ENCODE data around the gene TOR1AIP2.
"Not testable (repeated sequence)": the region's sequence is repeated elsewhere in the genome, so short reads cannot be mapped to it uniquely, and the experiment has no call there.

TOR1AIP2 gene

DNA sequence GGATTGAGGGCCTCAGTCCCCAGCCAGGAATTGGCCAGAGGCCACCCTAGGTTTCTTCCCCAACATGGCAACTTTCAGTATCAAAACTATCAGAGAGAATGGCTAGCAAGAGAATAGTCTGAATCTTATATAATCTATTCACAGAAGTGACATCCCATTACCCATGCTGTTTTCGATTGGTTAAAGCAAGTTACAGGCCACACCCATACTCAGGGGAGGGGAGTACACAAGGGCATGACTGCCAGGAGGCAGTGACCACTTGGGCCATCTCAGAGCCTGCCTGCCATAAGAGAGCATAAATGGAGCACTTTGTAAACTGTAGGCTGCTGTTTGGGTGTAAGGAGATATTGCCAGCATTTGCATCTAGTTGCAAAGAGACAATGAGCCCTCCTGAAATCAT, 69.1 kb downstream of the TOR1AIP2 start:
- no peak for DNase-seq

DNA sequence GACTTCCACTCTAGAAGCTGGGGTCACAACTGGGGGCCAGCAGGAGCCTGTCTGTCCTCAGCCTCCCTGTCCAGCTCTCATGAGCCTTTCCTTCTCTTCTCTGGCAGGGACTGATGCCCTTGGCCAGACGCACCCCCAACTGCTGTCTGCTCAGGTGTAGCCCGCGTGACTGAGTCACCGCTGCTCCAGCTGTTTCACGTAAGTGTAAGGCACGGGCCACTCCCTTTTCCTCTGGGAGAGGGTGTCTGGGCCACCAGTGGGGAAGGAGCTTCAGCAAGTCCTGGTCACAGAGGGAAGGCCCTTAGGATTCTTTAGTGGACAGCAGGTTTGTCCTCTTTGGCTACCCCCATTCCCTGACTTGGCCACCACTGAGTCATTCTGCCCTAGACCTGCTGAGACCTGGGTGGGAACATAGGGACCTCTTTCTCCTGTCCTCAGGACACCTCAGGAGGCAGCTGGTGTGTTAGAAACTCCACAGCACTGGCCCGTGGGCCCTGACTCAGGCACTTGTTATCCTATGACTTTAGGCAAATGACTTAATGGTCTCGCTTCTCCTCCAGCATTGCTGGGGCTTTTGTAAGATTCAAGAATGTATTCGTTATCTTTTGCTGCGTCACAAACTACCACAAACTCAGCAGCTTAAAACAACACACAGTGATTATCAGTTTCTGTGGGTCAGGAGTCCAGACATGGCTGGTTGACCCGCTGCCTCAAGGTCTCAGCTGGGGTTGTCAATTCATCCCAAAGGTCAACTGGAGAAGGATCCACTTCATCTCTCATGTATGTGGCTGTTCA, 69.7 kb downstream of the TOR1AIP2 start:
- DNase-seq, result no peak

DNA sequence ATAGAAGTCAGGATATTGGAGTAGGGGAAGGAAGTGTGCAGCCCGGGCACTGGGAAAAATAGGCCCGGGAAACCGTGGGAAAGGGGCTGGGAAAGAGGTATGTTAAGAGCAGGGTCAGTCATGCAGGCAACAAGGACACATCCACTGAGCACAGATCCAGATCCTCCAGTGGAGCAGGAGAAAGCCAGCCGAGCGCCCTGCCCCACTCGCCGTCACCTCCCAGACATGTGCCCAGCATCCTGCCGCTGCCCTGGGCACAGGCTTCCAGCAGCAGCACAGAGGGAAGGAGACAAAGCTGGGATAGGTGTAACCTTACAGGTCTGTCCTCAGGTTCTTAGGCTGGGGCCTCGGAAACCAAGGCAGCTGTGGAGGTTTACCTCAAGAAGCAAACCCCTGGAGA, 70.3 kb downstream of the TOR1AIP2 start:
- DNase-seq, result no peak

DNA sequence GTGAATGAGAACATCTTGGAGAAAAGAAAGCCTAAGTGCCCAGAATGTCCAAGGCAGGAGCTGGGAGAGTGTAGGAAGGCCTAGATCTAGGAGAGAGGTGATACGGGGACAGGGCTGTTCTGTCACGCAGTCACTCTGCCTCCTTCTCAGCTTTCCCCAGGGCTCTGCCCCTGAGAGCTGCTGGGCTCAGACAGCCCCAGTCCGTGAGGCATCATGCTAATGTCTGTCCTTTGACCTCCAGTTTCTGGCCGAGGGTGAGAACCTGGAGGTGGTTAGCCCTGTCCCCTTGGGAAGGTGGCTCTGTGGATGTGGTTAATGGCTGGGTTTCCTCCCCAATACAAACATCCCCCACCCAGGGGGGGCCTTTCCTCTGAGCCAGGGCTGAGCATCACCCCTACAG, 71.3 kb downstream of the TOR1AIP2 start:
- no peak for DNase-seq

DNA sequence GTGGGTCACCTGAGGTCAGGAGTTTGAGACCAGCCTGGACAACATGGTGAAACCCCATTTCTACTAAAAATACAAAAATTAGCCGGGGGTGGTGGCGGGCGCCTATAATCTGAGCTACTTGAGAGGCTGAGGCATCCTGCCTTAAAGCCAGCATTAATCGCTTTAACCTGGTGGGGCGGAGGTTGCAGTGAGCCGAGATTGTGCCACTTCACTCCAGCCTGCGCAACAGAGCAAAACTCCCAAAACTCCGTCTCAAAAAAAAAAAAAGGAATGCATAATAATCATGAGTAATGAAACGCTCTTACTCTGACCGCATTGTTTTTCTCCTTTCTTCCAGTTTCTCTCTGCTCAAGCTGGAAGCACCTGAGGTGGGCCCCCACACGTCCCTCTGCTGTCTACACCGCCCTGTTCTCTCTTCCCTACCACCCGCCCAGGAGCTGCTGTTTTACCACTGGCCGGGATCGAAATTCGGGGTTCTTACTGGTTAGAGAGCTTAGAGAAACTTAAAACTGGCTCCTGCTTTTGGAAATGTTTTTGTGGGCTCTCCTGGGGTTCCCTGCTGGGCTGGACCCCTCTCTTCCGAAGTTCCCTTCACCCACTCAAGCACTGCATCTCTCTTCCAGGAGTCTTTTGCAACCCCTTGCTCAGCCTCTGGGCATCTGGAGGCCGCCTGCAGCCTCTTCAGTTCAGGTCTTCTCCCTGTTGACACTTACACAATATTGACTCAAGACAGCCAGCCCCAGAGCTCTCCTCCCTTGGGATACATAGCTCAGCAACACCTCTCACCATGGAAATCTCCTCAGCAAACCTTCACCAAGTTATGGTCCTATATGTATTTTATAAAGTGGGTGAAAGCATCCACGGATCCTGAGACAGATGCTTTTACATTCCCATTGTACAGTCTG, 72.1 kb downstream of the TOR1AIP2 start:
- DNase-seq, result no peak

DNA sequence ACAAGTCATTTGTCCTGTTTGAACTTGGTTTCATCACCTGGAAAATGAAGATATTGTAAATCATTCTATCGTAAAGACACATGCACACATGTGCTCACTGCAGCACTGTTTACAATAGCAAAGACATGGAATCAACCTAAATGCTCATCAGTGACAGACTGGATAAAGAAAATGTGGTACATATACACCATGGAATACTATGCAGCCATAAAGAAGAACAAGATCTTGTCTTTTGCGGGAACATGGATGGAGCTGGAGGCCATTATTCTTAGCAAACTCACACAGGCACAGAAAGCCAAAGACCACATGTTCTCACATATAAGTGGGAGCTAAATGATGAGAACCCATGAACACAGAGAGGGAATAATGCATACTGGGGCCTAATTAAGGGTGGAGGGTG, 73.2 kb downstream of the TOR1AIP2 start:
- not testable (repeated sequence) for DNase-seq

DNA sequence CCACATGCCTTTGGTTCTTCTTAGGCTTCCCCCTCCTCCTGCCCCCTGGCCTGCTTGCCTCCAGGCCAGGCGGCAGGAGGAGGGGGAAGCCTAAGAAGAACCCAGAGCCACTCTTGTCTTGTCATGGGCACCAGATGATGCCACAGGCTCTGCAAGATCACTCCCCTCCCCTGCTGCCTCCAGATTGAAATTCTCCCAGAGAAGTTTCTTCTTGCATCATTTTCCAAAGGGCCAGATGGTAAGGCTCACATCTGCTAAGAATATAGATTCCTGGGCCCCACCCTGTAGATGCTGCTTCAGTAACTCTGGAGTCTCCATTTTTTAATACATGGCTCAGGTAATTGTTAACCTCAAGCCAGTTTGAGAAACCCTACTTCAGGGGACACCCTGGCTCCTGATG, 73.7 kb downstream of the TOR1AIP2 start:
- DNase-seq, result no peak

DNA sequence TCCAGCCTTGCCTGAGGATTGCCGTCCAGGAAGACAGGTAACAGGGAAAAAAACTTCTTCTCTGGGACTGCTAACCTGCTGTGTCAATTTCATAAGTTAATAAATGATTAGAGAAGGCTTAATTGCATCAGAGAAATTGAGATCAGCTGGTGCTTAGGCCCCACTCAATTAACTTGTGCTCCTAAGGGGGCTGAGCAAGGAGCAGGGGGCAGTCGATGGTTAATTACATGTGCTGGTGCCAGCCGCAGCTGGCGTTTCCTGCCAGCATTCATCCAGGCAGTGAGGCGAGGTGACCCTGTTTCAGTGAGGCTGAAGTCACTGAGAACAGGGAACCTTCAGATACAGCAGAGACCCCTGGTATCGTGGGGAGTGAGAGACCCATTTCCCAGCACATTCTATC, 74.5 kb downstream of the TOR1AIP2 start:
- no peak for DNase-seq

DNA sequence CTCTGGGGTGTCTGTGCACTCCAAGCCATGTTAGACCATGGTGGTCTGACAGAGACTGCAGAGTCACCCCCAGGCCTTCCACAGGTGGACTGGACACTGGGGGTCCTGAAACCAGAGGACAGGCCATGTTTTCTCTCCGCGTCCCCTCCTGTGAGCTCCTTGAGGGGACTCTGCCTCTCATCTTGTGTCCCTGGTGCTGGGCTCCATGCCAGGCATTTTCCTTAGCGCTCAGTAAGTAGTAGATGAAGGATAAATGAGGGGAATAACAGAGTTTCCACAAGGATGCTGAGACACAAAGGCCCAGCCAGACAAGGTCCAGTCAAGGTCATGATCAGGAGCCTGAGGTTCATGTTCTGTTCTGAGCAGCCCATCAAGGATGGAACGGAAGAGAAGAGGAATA, 77.1 kb downstream of the TOR1AIP2 start:
- DNase-seq, result no peak

DNA sequence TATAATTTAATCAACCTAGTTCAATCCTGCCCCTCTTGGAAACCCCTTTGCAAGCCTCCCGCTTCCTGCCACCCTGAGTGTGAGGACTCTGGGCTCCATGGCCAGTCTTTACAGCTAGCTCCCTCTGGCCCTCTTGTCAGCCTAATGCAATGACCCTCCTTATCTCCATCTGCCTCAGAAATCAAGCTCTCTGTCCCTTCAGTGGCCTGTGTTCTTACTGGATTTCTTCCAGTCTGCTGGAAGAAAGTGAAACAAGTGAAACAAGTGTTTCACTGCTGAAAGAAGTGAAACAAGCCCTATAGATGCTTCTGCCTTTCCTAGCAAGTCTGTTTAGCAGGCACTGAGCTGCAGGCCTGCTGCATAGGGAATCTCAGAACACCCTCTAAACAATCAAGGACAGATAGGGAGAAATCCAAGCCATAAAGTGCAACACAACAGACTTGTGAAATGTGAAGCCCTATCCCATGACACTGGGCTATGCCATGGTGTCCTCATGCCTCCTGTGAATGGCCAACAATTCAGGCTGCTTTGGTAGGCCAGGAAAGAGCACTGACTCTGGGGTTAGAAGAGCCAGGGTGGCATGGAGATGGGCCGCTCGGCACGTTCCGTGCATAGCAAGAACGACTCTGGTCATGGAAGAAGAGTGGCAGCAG, 78.6 kb downstream of the TOR1AIP2 start:
- DNase-seq, result no peak

DNA sequence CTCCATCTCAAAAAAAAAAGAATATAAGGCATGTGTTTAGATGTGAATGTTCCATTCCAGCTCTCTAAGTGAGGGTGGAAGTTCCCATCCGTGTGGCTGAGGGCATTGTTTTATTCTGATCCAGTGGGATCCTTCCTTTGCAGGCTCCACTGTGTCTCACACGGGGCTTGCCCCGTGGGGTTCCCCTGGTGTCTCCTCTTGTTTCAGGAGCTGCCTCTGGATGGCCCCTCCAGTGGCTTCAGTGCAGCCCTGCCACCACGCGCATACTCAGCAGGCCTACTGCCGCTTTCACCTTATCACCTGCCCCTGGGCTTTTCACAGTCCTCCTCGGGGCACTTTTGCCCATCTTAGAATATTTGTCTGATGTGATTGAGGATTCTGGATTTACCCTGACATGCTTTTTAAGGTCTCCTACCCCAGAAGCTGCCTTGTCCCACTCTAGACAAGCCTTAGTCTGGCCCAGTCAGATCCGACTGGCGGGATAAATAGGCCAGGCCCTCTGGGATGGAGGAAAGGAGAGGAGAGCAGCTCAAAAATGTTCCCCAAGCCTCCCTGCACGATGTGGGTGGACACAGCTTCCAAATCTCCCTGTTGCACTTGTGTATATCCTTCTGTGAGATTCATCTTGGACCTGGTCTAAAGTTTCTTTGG, 79.3 kb downstream of the TOR1AIP2 start:
- no peak for DNase-seq

DNA sequence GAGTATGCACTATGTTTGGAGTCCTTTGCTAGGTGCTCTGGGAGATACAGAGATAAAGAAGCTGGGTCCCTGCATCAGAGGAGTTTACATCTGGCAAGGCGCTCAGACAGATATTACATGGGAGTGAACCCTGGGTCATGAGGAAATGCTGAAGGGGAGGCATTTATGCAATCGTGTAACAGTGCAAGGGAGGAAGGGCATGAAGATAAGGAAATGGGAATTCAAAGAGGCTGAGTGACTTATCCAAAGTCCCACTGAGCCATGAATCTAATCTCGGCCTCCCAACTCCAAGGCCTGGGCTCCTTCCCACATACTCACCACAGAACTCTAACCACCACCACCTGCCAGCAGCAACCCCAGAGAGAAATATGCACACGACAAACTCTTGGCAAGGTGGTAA, 82.9 kb downstream of the TOR1AIP2 start:
- no peak for DNase-seq

DNA sequence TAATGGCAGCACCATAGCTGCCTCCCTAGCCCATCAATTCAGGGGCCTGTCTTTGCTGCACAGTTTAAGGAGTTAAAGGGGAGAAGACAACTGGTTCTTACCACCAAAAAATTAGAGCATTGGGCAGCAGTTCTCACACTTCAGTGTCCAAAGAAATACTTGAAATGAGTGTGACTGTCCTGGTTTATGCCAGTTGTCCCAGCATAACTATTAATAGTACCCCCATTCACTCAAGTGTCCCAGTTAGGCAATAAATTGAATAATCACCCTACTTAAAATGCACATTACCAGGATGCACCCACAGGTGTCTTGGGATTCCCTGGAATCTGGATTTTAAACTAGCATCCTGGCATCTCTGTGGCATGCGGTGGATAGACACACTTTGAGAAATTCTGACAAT, 83.5 kb downstream of the TOR1AIP2 start:
- no peak for DNase-seq

DNA sequence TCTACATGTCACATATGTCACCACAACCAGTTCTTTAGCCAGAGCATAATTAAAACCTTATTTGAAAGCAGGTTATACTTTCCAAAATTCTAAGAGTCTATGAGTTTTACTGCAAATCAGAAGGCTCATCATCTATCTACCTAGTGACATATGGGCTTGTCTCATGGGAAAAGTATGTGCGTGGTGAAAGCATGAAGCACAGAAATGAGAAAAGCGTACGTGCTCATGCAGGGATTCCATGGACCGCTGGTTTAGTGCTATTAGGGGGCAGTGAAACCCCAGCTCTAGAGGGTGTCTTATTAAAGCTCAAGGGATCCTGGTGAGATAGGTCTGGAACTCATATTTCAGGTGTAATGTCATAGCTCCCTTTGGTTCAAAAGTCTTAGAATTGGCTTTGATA, 84.3 kb downstream of the TOR1AIP2 start:
- no peak for DNase-seq

All from anterior cingulate cortex (tissue), 58 donors.